Measurements from ENCODE around the gene SNPH.

SNPH gene

DNA sequence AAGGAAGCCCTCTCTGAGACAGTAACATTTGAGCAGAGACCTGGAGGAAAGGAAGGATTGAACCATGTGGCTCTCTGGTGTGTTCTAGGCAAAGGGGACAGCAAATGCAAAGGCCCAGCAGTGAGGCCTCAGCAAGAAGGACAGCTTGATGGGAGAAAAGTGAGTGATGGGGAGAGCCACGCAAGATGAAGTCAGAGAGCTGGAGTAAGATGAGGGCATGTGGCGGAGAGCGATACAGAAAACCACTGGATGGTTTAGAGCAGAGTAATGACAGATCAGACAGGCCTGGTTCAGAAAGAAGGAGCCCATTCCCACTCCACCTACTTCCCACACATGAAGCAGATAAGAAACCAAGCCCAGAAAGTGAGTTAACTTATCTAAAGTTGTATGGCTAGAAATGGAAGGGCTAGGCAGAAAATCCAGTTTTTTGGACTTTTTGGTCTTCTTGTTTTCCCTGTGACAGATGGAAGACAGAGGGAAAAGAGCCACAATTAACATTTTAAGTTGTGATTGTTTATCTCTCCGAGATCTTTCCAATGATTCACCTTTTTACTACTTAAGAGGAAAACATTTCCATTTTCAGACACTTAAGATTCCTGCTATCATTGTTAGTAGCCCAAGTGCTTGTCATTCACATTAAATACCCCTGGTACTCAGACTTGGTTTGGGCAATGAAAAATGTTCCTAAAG lies 723 bp upstream of the SNPH start:
- DNase-seq, result no peak

DNA sequence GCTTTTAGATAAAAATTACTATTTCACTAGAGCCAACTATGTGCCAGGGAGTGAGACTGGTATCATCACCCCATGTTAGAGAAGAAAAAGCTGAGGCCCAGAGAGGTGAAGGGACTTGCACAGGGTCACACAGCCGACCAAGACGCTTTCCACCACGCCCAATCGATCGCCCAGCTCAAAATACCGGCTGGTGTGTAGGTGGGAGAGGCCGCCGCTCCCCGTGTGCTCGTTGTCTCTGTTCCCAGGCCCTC lies 253 bp upstream of the SNPH start:
- no peak for DNase-seq

DNA sequence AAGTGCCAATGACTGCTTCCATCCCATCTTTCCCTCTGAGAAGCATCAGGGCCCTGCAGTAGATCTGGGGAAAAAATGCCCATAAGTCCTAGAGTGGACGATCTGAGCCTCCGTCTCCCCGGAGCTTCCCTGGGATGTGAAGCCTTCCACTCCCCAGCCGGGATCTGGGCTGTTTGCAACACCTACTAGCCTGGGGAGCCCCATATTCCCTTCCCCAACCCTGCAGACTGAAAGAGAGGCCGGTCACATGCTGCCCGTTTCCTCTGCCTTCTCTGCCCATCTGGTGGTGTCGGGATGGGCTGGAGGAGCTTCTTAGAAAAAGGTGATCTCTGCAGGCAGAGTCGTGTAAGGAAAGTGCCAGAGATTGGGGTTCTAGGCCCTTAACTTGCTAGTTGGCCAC lies 1.1 kb downstream of the SNPH start:
- DNase-seq, result no peak

DNA sequence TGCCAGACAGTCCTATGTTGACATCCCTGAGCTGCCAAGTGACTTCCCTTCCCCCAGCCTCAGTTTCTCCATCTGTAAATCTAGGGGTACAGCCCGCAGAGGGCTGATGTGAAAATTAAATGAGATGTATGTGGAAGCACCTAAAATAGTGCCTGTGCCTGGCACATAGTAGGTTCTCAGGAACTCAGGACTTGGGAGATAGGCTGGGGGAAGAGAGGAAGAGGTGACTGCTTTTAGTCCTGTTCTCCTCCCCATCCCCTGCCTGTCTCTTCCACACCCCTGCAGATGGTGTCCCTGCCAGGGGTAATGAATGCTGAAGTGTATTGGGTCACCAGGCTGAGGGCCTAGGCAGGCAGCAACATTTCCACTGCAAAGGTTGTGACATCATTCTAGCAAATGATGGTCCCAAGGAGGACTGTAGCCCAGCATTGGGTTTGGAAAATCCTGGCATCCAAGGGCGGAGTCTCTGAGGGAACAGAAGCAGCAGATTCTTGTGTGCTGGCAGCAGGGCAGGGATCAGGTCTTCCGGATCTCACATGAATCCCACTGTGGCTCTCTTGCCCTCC lies 1.8 kb downstream of the SNPH start:
- no peak for DNase-seq

DNA sequence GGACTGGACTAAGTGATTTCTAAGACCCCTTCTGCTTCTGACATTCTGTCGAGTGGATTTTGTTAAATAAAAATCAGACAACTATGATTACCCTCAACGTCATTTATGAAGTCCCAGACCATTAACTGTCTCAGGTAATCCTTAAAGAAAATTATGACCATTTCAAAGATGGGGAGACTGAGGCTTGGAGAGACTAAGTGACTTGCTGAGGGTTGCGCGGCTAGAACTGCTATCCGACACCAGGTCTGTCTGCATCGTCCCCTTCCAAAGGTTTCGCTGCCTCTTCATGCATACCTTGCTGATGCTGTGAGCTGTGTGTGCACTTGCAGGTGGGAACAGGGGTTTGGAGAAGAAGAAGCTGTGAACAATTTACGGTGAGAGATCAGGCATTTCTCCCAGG lies 3.1 kb downstream of the SNPH start:
- DNase-seq, result no peak

DNA sequence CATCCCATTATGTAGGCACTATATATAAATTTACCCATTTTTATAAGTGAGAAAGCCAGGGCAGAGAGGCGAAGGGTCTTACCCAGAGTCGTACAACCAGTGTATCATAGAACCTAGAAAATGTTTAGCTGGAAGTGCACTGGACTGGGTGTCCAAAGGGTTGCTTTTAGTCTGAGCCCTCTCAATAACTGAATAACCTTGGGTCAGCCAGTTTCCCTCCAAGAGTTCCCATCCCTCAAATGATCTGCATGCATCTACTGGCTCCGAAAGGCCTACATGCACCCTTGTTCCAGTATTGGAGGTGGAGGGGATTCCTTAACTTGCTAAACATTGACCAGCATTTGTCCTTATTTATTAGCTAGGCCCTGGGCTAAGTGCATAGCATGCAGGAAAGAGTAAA lies 3.8 kb downstream of the SNPH start:
- DNase-seq, result no peak

DNA sequence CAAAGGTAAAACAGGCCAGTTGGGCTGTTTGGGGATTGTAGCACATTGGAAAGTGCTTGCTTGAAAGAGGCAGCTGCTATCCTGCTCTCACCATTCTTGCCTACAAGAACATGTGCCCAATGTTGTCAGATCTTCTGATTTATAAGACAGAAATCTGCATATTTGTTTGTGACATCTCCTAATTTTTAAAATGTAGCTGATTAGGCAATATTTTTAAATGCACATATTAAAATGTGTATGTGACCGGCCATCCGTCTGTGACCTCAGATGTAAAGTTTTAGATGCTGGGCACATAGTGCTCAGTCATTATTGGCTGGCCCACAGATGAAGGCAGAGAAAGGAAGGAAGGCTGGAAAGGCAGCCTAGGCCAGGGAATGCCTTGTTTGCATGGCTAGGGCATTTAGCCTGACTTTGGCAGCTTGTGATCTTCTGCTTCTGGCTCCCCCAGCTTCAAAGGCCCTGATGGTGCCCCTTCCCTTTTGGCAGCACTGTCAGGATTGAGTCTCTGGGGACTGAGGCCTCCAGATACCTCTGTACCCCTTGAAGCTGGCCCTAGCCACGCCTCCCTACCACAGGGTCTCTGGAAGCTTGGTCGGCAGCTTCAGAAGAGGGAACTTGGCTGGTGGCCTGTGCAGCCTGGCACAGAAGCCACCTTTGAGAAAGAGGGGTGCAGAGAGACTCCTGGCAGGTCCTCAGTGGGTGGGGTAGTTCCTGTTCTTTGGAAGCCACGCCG lies 6.4 kb downstream of the SNPH start:
- DNase-seq, result no peak

DNA sequence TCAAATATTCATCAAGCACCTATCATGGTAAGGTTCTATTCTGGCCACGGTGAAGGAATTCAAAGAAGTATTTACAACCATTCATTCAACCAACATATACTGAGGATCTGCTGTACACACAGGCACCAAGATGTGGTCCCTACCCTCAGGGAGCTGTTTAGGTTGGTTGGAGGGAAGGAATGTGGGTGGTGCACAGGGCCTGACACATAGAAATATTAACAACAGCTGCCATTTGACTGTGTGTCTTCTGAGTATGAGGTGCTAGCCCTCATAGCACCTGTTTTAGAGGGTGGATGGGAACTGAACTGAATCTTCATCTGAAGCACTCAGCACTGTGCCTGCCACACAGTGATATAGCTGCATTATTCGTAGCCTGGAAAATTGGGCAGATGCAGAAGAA lies 7.3 kb downstream of the SNPH start:
- no peak for DNase-seq

DNA sequence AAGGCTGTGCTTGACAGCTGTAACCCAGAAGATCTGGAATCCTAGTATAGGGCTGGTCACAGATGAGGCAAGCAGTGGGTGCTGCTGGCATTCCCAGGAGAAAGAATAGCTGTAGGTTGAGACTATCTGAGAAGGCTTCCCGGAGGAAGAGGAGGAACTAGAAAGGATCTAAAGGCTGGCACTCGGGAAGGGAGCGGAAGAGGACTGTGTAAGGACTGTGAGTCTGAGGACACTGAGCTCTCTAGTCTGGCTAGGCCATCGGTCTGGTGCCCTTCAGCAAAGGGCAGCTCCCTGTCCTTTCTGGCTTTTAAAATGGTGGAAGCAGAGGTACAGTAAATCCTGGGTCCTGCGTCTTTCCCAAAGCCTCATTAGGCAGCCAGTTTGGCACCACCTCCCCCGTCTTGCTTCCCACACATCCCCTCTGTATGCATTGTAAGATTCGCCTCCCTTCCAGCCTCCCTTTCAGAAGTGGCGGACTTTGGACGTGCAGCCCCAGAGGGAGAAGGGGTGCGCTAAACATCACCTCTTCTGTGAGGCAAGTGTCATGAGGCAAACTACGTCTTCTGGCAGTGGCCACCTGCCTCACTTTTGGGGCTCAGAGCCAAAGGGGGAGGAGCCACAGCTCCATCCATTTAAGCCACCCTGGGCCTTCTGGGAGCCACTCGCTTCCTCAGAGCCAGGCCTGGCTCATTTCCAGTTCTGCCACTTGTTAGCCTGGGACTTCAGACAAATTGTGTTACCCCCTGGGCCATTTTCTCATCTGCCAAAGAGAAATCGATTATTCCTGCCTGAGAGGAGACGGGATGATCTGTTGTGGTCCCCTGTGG lies 8.6 kb downstream of the SNPH start:
- no peak for DNase-seq

DNA sequence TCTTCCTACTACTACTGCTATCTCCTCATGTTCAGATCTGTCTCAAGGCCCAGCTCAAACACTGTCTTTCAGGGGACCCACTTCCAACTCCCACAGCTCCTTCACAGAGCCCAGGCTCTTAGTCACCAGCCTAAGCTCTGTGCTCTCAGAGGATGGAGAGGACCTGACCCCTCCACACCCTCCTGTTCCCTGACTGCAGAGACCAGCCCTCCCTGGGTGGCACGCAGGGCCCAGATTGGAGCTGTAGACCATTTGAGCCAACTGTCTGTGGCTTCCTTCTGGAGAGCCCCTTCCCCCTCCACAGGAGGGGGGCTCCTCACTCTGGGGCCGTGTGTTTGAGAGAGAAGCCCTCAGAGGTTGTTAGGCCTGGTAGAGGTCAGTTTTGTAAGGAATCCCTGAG lies 9.8 kb downstream of the SNPH start:
- DNase-seq, result no peak

DNA sequence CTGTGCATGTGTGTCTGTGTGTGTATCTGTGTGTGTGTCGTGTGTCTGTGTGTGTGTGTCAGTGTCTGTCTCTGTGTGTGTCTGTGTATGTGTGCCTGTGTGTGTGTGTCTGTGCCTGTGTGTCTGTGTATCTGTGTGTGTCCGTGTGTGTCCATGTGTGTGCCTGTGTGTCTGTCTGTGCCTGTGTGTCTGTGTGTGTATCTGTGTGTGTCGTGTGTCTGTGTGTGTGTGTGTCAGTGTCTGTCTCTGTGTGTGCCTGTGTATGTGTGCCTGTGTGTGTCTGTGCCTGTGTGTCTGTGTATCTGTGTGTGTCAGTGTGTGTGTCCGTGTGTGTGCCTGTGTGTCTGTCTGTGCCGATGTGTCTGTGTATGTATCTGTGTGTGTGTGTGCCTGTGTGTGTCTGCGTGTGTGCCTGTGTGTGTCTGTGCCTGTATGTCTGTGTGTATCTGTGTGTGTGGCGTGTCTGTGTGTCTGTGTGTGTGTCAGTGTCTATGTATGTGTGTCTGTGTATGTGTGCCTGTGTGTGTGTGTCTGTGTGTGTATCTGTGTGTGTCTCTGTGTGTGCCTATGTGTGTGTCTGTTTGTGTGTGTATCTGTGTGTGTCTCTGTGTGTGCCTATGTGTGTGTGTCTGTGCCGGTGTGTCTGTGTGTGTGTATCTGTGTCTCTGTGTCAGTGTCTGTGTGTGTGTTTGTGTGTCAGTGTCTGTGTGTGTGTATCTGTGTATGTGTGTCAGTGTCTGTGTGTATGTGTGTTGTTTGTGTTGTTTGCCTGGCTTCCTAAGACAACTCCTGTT lies 11.6 kb downstream of the SNPH start:
- no peak for DNase-seq

DNA sequence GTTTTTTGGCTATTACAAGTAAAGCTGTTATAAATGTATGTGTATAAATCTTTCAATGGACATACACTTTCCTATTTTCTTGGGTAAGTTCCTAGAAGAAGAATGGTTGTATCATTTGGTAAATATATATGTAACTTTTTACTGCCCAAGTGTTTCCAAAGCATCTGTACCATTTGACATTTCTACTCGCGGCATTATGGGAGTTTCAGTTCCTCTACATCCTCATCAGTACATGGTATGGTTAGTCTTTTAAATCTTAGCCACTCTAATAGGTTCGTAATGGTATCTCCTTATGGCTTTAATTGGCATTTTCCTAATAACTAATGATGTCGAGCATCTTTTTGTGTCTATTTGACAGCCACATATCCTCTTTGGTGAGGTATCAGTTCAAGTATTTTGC lies 12.9 kb downstream of the SNPH start:
- DNase-seq, result no peak

DNA sequence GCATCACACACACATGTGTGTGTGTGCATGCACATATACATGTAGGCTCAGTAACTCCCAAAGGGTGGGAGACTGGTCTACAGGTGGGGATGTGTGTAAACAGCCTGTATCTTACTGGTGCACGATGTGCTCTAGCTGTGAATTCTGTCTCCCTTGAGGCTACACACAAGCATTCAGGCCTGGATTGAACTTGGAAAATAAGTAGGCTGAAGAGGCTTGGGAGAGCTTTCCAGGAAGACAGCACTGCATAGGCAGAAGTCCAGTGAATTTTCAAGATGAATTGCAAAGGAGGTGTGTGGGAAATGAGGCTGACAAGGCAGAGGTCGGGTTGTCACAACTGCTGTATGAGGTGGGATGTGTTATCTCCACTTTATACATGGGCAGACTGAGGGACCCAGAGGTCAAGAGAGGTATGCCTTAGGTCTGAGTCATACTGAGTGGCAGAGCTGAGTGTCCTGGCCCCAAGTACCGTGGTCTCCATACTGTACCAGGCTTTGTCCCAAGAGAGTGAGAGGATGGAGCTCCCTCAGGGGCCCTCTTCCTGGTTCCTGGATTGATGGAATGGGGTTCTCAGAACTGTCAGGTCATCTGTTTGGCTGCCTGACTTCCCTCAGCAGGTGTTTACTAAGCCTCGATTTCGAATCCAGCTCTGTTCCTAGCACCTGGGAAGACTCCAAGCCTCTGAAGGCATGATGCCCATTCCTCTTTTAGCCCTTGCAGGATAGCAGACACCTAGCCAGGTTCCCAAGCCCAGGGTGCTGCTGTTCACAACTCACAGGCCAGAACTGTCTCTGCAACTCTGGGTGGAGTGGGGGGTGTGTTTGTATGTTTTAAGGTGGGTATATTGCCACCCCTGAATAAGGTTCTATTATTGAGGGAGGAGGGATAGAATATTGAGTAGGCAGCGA lies 14.4 kb downstream of the SNPH start:
- no peak for DNase-seq

DNA sequence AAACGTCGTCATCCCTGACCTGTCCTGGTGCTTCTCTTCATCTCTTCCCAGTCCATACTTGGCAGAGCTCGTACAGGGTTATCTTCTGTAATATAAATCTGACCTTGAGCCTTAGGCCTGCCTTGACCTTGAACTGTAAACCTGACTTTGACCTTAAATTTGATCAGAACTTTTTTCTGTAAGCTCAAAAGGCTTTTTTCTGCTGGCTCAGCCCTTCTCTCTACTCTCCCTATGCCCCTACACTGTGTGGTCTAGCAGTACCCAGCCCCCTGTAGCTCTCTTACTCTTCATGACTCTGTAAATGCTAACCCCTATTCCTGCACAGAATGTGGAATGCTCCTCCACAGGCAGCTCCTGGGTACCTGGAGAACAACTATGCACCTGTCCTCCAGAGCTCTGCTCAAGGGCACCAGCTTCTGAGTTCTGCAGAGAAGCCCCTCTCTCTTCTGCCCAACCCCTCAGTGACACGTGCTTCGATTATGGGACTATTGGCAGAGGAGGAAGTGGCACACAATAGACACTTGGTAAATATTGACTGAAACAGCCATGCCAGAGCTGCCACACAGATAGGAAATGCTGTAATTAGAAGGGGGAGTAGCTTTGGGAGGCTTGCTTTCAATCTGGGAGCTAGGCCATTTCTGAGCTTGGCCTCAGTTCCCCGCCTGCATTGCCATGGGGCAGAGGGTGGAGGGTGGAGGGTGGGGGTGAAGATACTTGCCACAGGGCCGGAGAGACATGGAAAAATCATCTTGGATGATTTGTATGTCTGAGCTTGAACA lies 15.4 kb downstream of the SNPH start:
- no peak for DNase-seq

DNA sequence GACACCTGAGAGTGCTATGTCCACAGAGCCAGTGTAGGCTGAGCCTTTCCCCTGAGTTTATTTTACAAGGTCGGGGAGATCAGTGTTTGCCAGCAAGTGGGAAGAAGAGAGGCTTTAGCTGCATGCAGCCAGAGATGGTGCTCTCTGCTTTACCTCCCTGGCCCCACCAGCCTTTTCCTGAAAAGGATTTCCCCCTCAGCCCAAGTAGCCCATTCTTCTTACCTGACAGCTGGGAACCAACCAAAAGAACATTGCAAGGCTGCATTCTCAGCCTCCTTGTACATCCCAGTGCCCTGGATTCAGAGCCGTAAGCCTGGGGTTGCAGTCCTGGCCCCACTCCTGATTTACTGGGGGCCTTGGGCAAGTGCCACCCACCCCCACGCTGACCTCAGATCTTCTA lies 16.9 kb downstream of the SNPH start:
- DNase-seq, result no peak

DNA sequence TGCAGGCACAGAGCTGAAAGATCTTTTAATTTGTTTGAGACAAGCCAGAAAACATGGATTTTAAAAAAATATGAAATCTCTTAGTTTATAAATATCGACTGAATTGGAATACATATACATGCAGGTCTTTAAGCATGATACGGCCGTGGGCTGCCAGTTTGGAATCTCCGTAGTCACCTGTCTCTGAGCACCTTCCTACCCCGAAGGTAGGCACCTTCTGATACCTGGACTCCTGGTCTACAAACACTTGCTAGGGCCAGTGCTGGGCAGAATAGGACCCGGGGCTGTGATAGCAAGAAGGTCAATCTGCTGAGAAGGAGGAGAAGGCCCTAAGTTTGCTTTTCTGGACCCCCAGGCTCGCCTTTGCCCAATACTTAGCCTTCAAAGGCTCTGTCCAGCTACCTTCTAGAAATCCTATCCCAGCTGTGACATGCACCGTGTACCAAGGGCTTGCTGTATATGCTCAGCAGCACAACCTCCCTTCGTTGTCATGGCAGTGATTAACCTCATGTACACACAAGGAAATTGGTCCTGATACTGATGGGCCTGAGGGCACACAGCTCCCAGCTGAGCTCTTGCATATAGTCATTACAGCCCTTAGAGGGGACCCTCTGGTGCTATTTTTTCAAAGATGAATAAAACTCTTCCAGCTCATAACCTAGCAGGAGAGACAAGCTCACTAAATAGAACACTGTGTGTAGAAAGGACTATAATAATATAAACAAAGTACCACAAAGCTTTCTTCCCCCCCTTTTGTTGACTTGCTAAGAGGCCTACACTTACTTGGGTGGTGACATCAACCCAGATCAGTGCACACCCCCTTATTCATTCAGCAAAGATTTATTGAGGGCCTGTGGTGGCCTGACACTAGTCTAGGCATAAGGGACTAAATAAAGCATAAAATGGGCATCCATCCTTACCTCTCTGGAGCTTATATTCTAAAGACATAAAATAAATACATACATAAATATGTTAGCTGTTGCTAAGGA lies 17.7 kb downstream of the SNPH start:
- no peak for DNase-seq

DNA sequence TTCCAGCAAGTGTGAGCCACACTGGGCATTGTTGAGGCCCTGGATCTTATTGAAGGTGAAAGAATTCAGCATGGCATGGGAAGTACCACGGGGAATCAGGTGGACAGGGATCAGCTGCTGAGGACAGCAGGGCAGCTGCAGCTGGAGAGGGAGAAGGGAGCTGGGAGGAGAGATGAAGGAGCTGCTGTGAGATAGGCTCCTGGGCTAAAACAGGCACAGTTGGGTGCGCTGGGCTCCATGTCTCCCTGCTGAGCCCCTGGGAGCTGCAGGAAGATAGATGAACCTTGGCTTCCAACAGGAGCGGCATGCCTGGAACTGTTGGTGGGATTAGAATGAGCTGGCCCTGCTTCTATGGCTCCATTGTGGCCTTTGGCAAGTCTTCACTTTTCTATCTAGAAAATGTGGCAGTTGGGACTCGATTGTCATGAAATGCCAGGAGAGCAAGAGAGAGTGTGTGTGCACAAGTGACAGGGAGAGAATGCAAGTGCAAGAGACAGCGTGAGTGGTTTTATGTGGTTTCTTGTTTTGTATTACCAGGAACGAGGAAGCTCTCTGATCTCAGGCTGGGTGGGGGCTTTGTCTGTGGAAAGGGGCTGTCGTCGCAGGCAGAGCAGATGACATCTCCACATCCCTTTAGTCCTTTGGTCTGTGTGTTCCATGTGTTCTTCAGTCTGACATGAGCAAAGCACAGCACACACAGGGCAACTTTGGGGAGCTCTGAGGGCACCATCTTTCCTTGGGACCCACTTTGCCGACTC lies 20.4 kb downstream of the SNPH start:
- DNase-seq, result no peak

DNA sequence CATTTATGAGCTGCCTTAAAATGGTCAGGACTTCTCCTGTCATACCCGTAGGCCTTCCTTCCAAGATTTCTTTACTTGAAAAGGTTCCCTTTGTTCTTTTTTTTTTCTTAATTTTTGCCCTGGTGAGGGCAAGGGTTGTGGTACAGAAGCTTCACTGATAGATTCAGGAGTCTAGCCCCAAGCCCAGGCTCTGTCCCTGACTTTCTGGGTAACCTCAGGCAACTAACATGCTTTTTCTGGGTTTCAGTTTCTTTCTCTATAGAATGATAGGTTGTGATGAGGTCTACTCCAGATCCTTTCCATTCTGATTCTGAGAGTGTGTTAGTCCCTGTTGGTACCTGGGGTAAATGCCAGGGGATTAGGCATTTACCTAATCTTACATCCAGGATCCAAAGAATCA lies 21.2 kb downstream of the SNPH start:
- DNase-seq, result no peak
